Cardiac muscle cell (in vitro differentiated cells and primary cell): ENCODE data around the gene FBLN2. TPM values are rescaled to one million over a fixed set of nuclear protein-coding genes. Genes with fewer than 3 reads are reported as not detected.
A peak's percentile ranks its signal among the peaks of the same experiment; 100 is the strongest.

ENCODE experiments used
- DNase-seq, 2 donors: peaks; one replicate each; pipeline versions ENCODE4 v3.0.0 to v3.0.0-alpha.2; 2010 to 2017; ENCODE audit warnings: low read depth in 1 of 2, low spot score in 1 of 2
- H3K27ac ChIP-seq: fragments of 200-600 bp; sonication (generic); 2 replicates; pipeline ENCODE4 v1.5.1; 2016
- H3K27me3 ChIP-seq: fragments of 200-600 bp; sonication (generic); 2 replicates; pipeline ENCODE4 v1.6.0; 2016; ENCODE audit warnings: control low read depth
- H3K36me3 ChIP-seq: fragments of 200-600 bp; sonication (generic); 2 replicates; pipeline ENCODE4 v1.5.1; 2016; ENCODE audit warnings: control low read depth
- H3K4me1 ChIP-seq: fragments of 200-600 bp; sonication (generic); 2 replicates; pipeline ENCODE4 v1.8.1; 2017; ENCODE audit warnings: low read depth, mild to moderate bottlenecking, mixed run types
- H3K4me3 ChIP-seq: fragments of 200-600 bp; sonication (generic); 2 replicates; pipeline ENCODE4 v1.5.1; 2016; ENCODE audit warnings: mild to moderate bottlenecking
- H3K9me3 ChIP-seq: fragments of 200-600 bp; sonication (generic); 2 replicates; pipeline ENCODE4 v1.5.1; 2017; ENCODE audit warnings: low read depth, mild to moderate bottlenecking, control low read depth
- CTCF ChIP-seq: IDR thresholded peaks from 2 replicates; pipeline ENCODE4 v1.5.1; 2012; ENCODE audit warnings: low read depth, mild to moderate bottlenecking, low read length
- polyA plus RNA-seq: library from polyadenylated mRNA; unstranded; fragments of >200 nt; fragmentation: Nextera tagmentation; extraction: Ambion mirVana; gene quantifications from 2 replicates; pipeline ENCODE4 v1.2.1, GENCODE V29; 2016
- total RNA-seq: library from RNA; depleted of rRNA; stranded (reverse); fragments of >200 nt; gene quantifications from 2 replicates; pipeline ENCODE4 v1.2.3, GENCODE V29; 2016

FBLN2 gene
- total and polyA plus RNA-seq, 2 experiments from 2014 or later = 19.3 to 42.4 TPM

DNA sequence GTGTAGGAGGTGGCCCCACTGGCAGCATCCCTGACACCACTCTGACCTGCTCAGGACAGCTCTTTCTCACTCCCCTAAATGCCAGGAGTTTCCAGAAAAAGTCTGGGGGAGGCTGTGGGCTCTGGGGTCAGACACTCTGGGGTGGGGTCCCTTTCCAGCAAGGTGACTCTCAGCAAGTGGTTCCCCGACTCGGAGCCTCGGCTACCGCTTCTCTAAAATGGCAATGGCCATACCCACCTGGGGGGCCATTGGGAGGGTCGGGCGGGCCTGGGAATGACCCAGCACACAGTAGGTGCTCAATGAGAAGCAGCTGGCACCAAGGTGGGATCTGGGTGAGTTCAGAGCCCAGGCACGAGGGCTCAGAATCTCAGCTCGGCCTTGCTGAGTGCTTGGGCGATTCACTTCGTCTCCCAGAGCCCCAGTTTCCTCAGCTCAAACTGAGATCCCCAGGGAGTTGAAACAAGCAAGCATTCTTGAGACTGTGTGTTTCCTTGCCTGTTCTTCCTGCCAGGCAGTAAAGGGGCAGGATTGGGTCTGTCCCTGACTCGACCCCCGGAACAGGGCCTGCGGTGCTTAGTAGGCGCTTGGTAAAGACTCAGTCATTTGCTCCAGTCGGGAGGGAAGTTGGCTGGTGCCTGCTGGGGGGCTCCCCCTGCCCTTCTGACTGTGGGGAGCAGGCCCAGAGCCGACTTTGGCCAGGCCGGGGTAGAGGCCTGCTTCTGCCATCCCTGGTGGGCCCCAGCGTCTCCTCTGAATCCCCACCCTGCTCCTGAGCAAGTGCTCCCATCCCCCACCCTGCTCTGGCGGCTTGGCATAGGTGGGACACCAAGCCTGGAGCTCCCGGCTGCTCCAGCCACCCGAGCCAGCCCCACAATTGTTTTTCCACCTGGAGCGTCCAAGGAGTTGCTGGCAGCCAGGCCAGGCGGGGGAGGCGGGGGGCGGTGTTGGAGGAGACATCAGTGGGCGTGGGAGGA, 32.9 kb upstream of the FBLN2 start:
- no peaks in the 10 kb centered on the region for H3K9me3 ChIP-seq
- H3K4me3 ChIP-seq = no peak overlapping the region
- no peak for TF ChIP-seq CTCF
- H3K27me3 ChIP-seq = no peaks in the 10 kb centered on the region
- DNase-seq = peak in 1 of 2 donors; percentile 64
- no peaks in the 10 kb centered on the region for H3K4me1 ChIP-seq
- H3K36me3 ChIP-seq = no peaks in the 10 kb centered on the region
- H3K27ac ChIP-seq = no peak overlapping the region

DNA sequence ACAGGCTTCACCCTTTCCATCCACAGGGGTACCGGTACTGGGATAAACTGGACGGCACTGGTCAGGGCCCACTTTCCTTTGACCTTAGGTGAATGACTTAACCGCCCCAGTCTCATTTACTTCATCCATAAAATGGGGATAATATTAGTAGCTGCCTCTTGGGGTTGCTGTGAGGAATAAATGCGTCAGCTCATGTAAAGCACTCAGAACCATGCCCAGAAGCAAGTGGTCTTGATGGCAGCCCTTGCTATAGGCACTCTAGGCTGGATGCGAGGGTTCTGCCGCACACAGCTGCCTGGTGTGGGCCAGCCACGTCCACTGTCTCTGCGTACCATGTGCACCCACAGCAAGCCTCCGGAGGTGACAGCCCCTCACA, 32.2 kb upstream of the FBLN2 start:
- no peak overlapping the region for H3K27ac ChIP-seq
- H3K27me3 ChIP-seq = no peaks in the 10 kb centered on the region
- H3K4me1 ChIP-seq = no peaks in the 10 kb centered on the region
- H3K9me3 ChIP-seq = no peaks in the 10 kb centered on the region
- no peak overlapping the region for H3K4me3 ChIP-seq
- no peak for TF ChIP-seq CTCF
- H3K36me3 ChIP-seq = no peaks in the 10 kb centered on the region
- DNase-seq = no peak

GRCh38 chr3:13517253-13517977, 31.5 kb upstream of the FBLN2 start:
- no peak for DNase-seq
- Histone ChIP-seq H3K36me3 (no peaks in the 10 kb centered on the region), H3K27ac (no peak overlapping the region), H3K9me3 (no peaks in the 10 kb centered on the region), H3K4me1 (no peaks in the 10 kb centered on the region), H3K4me3 (no peak overlapping the region), H3K27me3 (no peaks in the 10 kb centered on the region)
- TF ChIP-seq CTCF = no peak

DNA sequence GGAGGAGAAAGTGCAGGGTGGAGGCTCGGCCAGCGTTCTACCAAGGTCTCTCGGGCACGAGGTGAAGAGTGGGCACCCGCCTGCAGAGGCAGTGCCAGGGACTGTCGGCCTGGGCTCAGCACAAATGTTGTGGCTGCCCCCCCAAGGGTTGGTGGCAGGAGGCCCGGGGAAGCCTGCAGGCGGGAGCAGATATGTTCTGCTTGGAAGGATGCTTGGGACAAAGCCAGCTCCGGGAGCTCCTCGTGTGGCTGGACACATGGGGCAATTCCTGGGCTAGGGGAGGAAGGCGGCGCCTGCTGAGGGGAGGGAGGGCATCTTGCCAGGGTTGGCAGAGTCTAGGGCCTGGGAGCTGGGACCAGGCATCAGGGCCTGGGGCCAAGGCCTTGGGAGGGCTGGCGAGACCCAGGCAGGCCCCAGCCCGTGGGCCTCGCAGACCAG, 30.4 kb upstream of the FBLN2 start:
- Histone ChIP-seq H3K9me3 (no peaks in the 10 kb centered on the region), H3K27me3 (no peaks in the 10 kb centered on the region), H3K4me1 (no peaks in the 10 kb centered on the region), H3K27ac (no peak overlapping the region), H3K36me3 (no peaks in the 10 kb centered on the region), H3K4me3 (no peak overlapping the region)
- no peak for TF ChIP-seq CTCF
- peak in 1 of 2 donors; percentile 78 for DNase-seq

GRCh38 chr3:13519006-13519791, 29.7 kb upstream of the FBLN2 start:
- Histone ChIP-seq H3K9me3 (no peaks in the 10 kb centered on the region), H3K27me3 (no peaks in the 10 kb centered on the region), H3K36me3 (no peaks in the 10 kb centered on the region), H3K27ac (no peak overlapping the region), H3K4me3 (no peak overlapping the region), H3K4me1 (no peaks in the 10 kb centered on the region)
- no peak for TF ChIP-seq CTCF
- DNase-seq = no peak
